Gastrocnemius medialis (tissue), 4 donors: ENCODE results near the gene CLN6. TPM values are rescaled to one million over a fixed set of nuclear protein-coding genes. Genes with fewer than 3 reads are reported as not detected.
"Not testable (repeated sequence)": the region's sequence is repeated elsewhere in the genome, so short reads cannot be mapped to it uniquely, and the experiment has no call there.

Experiments used
- ATAC-seq, 2 donors: fragments of 150-250 bp; one replicate each; pipeline ENCODE4 v1.9.1; 2016
- DNase-seq, 2 donors: peaks; one replicate each; pipeline ENCODE4 v3.0.0-alpha.2; 2019
- H3K27ac ChIP-seq, 4 donors: fragments of 200-600 bp; sonication (generic); 1 replicate in 1 of 4; 2 replicates in 3 of 4; pipeline ENCODE4 v1.5.1; 2016 to 2018; ENCODE audit warnings: mild to moderate bottlenecking in 2 of 4, moderate library complexity in 1 of 4
- H3K27me3 ChIP-seq, 3 donors: fragments of 200-600 bp; sonication (generic) in 2 of 3; 1 replicate in 1 of 3; 2 replicates in 2 of 3; pipeline versions ENCODE4 v1.5.1 to v1.6.0; 2016 to 2019; ENCODE audit warnings: mild to moderate bottlenecking in 1 of 3, moderate library complexity in 1 of 3
- H3K36me3 ChIP-seq, 2 donors: fragments of 200-600 bp; sonication (generic) in 1 of 2; one replicate each; pipeline ENCODE4 v1.5.1; 2017 to 2018
- H3K4me1 ChIP-seq, 2 donors: fragments of 200-600 bp; sonication (generic) in 1 of 2; one replicate each; pipeline ENCODE4 v1.5.1; 2016 to 2017; ENCODE audit warnings: mild to moderate bottlenecking in 2 of 2
- H3K4me3 ChIP-seq, 4 donors: fragments of 200-600 bp; sonication (generic) in 3 of 4; 1 replicate in 1 of 4; 2 replicates in 3 of 4; pipeline ENCODE4 v1.5.1; 2016 to 2019; ENCODE audit warnings: mild to moderate bottlenecking in 2 of 4
- H3K9me3 ChIP-seq, 3 donors: fragments of 200-600 bp; sonication (generic) in 2 of 3; 1 replicate in 1 of 3; 2 replicates in 2 of 3; pipeline ENCODE4 v1.5.1; 2016 to 2019
- CTCF ChIP-seq, 5 experiments: fragments of 450-650 bp in 3 of 5; fragments of 200-600 bp in 2 of 5; sonication (generic) in 2 of 5; IDR thresholded peaks in 4 of 5; conservative IDR thresholded peaks in 1 of 5; 1 replicate in 4 of 5; 2 replicates in 1 of 5; pipeline ENCODE4 v1.5.1; 2016 to 2019; ENCODE audit warnings: antibody characterized with exemption in 5 of 5, mild to moderate bottlenecking in 3 of 5, moderate library complexity in 3 of 5
- POLR2A ChIP-seq, 2 donors: fragments of 450-650 bp; IDR thresholded peaks; one replicate each; pipeline ENCODE4 v1.6.1; 2017; ENCODE audit warnings: antibody characterized with exemption in 2 of 2, mild to moderate bottlenecking in 2 of 2, moderate library complexity in 2 of 2
- in situ Hi-C, 4 donors: fragments of 200-750 bp; cut with MboI; loops; one replicate each; pipeline versions ENCODE4 v1.15.0 to v1.8.0; 2017; ENCODE audit warnings: low sequenced_read_pairs in 4 of 4
- intact Hi-C: fragments of 100-400 bp; cut with DNase I; formaldehyde crosslinking; loops from one replicate; pipeline ENCODE4 v1.15.1; 2023; ENCODE audit warnings: low total_unique reads
- total RNA-seq, 4 donors: library from RNA; depleted of rRNA; stranded (reverse); fragments of >200 nt; gene quantifications; one replicate each; pipeline versions ENCODE4 v1.1.0 to v1.2.3, GENCODE V29; 2016

Gene CLN6
- total RNA-seq, 4 donors from 2014 or later: 17.1 to 18.9 (median 18.5) TPM

- peaks cover 30 to 31% of the 10 kb centered on the region in 2 donors for H3K4me1 ChIP-seq
- DNase-seq: no peak
Measured at GRCh38 chr15:68203956-68204355, 25.6 kb downstream of the CLN6 start.

GRCh38 chr15:68203486-68203885, 26.0 kb downstream of the CLN6 start:
- H3K27me3 ChIP-seq: no peaks in the 10 kb centered on the region
- no peak overlapping the region for H3K27ac ChIP-seq
- peaks cover 30 to 31% of the 10 kb centered on the region in 2 donors for H3K4me1 ChIP-seq
- H3K9me3 ChIP-seq: no peaks in the 10 kb centered on the region
- in situ Hi-C loops (no loop called here), intact Hi-C loops (no loop called here)
- no peak overlapping the region for H3K4me3 ChIP-seq
- no peak for DNase-seq
- H3K36me3 ChIP-seq: no peaks in the 10 kb centered on the region
- no peak for ATAC-seq
- TF ChIP-seq POLR2A (IDR thresholded peaks at IDR 0.05) (no peak), CTCF (IDR thresholded peaks at IDR 0.05 in 4 of 5, conservative IDR thresholded peaks at IDR 0.05 in 1 of 5) (no peak)

More at GRCh38 chr15:68203956-68204355, 25.6 kb downstream of the CLN6 start:
- no peaks in the 10 kb centered on the region for H3K36me3 ChIP-seq
- no peaks in the 10 kb centered on the region for H3K9me3 ChIP-seq
- no peak overlapping the region for H3K27ac ChIP-seq
- intact Hi-C loops: no loop called here
- H3K27me3 ChIP-seq: no peaks in the 10 kb centered on the region
- ATAC-seq: no peak
- no peak overlapping the region for H3K4me3 ChIP-seq
- TF ChIP-seq POLR2A (IDR thresholded peaks at IDR 0.05) (no peak), CTCF (IDR thresholded peaks at IDR 0.05 in 4 of 5, conservative IDR thresholded peaks at IDR 0.05 in 1 of 5) (no peak)
- in situ Hi-C loops: no loop called here

- peaks cover 30 to 31% of the 10 kb centered on the region in 2 donors for H3K4me1 ChIP-seq
- H3K4me3 ChIP-seq, in situ Hi-C loops, H3K36me3 ChIP-seq, ATAC-seq, intact Hi-C loops, H3K9me3 ChIP-seq, H3K27me3 ChIP-seq, DNase-seq, H3K27ac ChIP-seq: not testable (repeated sequence)
Measured at GRCh38 chr15:68202994-68203393, 26.5 kb downstream of the CLN6 start.

GRCh38 chr15:68201879-68202261, 27.7 kb downstream of the CLN6 start:
- ATAC-seq (no peak), DNase-seq (no peak)
- no peak for TF ChIP-seq POLR2A (IDR thresholded peaks at IDR 0.05)
- TF ChIP-seq CTCF (IDR thresholded peaks at IDR 0.05 in 4 of 5, conservative IDR thresholded peaks at IDR 0.05 in 1 of 5): no peak
- Histone ChIP-seq H3K4me3 (no peak overlapping the region), H3K9me3 (no peaks in the 10 kb centered on the region), H3K27ac (no peak overlapping the region), H3K36me3 (no peaks in the 10 kb centered on the region), H3K4me1 (peaks cover 30 to 31% of the 10 kb centered on the region in 2 donors), H3K27me3 (no peaks in the 10 kb centered on the region)
- intact Hi-C loops: no loop called here
- in situ Hi-C loops: no loop called here

GRCh38 chr15:68201153-68201878, 28.2 kb downstream of the CLN6 start:
- DNase-seq (no peak), ATAC-seq (no peak)
- no peak overlapping the region for H3K4me3 ChIP-seq
- in situ Hi-C loops (no loop called here), intact Hi-C loops (no loop called here)
- TF ChIP-seq CTCF (IDR thresholded peaks at IDR 0.05 in 4 of 5, conservative IDR thresholded peaks at IDR 0.05 in 1 of 5): no peak
- no peak for TF ChIP-seq POLR2A (IDR thresholded peaks at IDR 0.05)
- no peaks in the 10 kb centered on the region for H3K9me3 ChIP-seq
- H3K36me3 ChIP-seq: no peaks in the 10 kb centered on the region
- H3K27ac ChIP-seq: no peak overlapping the region
- H3K4me1 ChIP-seq: peaks cover 29 to 30% of the 10 kb centered on the region in 2 donors
- H3K27me3 ChIP-seq: no peaks in the 10 kb centered on the region
